ENCODE measurements around the gene PAPPA. TPM values are rescaled to one million over a fixed set of nuclear protein-coding genes. Genes with fewer than 3 reads are reported as not detected.

Gene PAPPA
- total RNA-seq, 1 donor from 2014 or later, result 219 TPM

DNA sequence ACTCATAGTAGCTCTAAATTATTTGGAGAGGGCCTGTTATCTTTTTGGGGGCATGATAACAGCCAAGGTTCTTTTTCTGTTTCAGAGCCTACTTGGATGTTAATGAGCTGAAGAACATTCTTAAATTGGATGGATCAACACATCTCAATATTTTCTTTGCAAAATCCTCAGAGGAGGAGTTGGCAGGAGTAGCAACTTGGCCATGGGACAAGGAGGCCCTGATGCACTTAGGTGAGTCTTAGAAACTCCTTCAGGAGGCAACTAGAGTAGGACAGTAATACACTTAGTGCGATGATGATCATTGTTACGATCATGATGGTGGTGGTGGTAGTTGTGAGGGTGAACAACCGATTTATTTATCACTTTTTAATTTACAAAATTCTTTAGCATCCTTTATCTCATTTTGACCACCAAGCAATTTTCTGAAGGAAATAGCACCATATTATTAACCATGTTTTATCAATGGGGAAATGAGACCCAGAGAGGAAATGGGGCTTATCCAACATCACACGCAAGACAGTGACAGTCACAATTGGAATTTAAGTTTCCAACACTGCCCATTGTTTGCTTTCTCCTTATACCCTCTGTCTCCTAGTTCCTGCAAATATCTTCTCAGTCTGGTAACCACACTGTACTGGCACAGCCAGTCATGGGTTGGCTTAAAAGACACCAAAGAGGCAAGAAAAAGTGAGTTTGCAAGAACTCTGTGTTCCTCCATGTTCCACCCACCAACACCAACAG is 54.0 kb downstream of the PAPPA start:
- Mint-ChIP-seq H3K4me3 (ENCODE audit: unreplicated experiment) (no peak overlapping the region), H3K27ac (ENCODE audit: unreplicated experiment) (peak overlapping the region; percentile 68), H3K4me1 (ENCODE audit: low read depth) (peaks cover 76% of the 10 kb centered on the region), H3K36me3 (ENCODE audit: low read depth) (peaks cover 50% of the 10 kb centered on the region), H3K27me3 (ENCODE audit: low read depth) (no peaks in the 10 kb centered on the region), H3K9me3 (ENCODE audit: low read depth) (no peaks in the 10 kb centered on the region)
- TF ChIP-seq, protein P1, sequence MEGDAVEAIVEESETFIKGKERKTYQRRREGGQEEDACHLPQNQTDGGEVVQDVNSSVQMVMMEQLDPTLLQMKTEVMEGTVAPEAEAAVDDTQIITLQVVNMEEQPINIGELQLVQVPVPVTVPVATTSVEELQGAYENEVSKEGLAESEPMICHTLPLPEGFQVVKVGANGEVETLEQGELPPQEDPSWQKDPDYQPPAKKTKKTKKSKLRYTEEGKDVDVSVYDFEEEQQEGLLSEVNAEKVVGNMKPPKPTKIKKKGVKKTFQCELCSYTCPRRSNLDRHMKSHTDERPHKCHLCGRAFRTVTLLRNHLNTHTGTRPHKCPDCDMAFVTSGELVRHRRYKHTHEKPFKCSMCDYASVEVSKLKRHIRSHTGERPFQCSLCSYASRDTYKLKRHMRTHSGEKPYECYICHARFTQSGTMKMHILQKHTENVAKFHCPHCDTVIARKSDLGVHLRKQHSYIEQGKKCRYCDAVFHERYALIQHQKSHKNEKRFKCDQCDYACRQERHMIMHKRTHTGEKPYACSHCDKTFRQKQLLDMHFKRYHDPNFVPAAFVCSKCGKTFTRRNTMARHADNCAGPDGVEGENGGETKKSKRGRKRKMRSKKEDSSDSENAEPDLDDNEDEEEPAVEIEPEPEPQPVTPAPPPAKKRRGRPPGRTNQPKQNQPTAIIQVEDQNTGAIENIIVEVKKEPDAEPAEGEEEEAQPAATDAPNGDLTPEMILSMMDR (IDR thresholded peaks at IDR 0.05), result no peak
- no peak for DNase-seq (ENCODE audit: low spot score)

DNA sequence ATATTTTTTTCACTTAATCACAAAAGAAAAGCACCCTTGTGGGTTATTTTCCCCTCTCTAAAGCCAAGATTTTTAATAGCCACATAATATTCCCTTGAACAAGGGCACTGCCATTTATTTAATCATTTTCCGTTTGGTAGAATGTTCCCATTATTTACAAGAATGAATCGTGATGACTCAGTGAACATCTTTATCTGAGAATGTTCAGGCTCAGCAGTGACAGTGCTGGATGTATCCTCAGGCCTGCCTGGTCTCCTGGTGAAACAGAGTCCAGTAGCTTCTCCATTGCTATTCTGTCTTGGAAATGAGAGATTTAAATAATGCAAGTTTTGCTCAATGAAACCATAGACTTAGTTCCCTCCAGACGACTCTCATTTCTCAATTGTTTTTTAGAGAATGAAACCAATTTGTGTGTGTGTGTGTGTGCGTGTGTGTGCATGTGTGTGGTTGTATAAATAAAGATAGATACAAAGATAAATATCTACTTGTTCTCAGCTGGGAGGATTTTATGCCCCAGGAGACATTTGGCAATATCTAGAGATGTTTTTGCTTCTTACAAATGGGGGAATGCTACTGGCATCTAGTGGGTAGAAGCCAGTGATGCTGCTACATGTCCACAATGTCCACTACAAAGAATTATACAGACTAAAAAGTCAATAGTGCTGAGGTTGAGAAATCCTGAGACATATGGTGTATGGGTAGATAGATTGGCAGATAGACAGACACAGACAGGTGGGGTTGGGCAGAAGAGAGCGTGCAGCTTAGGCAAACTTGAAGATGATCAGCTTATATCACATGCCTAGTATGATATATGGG is 55.0 kb downstream of the PAPPA start:
- Mint-ChIP-seq H3K4me3 (ENCODE audit: unreplicated experiment) (no peak overlapping the region), H3K4me1 (ENCODE audit: low read depth) (peaks cover 71% of the 10 kb centered on the region), H3K27ac (ENCODE audit: unreplicated experiment) (peak overlapping the region; percentile 68), H3K9me3 (ENCODE audit: low read depth) (no peaks in the 10 kb centered on the region), H3K27me3 (ENCODE audit: low read depth) (no peaks in the 10 kb centered on the region), H3K36me3 (ENCODE audit: low read depth) (peaks cover 46% of the 10 kb centered on the region)
- no peak for DNase-seq (ENCODE audit: low spot score)
- TF ChIP-seq, protein P1 (IDR thresholded peaks at IDR 0.05), result peak; percentile 73

DNA sequence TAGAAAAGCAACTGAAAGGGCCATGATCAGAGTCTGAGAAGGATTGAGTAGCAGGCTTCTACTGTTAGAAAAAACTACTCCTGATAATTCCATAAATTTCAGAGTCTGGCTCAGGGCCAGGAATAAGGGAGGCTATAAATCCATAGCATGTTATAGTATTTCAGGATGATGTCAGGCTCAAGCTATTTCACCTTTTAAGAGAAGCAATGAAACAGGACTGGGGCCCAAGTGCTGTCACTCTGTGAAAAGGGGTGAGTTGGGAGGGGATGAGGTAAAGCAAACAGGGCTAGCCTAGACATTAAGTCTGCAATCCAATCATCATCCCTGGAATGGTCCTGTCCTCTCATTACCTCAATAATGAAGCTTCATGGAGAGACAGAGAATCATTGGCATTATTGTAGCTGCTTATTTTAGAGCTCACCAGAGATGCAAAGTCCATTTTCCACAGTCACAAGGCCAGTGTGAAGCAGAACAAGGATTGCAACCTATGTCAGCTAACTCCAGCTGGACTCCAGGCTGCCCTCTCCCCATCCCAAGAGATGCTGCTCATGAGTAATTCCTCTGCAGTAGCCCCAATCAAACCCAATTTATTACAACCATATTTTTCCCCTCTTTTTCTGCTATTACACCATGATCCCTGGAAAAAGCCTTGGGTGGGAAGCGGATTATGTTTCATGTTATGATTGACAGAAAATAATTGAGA is 56.0 kb downstream of the PAPPA start:
- Mint-ChIP-seq H3K27me3 (ENCODE audit: low read depth) (no peaks in the 10 kb centered on the region), H3K4me1 (ENCODE audit: low read depth) (peaks cover 66% of the 10 kb centered on the region), H3K4me3 (ENCODE audit: unreplicated experiment) (no peak overlapping the region), H3K27ac (ENCODE audit: unreplicated experiment) (peak overlapping the region; percentile 68), H3K36me3 (ENCODE audit: low read depth) (peaks cover 46% of the 10 kb centered on the region), H3K9me3 (ENCODE audit: low read depth) (no peaks in the 10 kb centered on the region)
- no peak for DNase-seq (ENCODE audit: low spot score)
- TF ChIP-seq, protein P1 (IDR thresholded peaks at IDR 0.05), result no peak

DNA sequence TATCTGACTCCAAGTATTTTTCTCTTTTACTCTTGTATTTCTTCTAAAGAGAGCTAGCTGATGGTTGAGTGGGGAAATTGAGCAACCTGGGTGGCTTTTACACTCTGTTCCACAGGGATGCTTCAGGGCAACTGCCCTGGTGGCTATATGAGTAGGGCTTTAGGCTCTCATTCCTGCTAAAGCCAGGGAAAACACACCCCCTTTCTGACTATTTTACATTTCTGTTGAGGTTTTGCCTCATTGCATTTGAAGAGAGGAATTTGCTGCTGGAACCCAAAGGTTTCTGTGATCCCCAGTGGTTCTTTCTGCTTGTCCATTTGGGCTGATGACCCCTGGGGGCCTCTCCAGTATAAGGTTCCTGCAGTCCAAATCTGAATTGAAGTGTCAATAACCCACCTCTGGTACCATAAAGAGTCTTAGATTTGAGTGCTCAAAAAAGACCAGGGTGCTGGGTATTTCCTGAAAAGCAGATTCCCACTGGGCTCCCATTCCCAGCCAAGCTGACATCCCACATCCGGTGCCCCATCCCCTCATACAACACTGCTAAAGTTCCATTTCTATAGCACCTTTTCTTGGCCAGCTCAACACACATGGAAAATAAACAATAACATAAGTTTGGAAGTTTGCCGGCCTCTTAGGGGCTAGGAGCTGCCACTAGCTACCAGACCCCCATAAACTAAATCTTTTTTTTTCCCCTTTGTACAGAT is 59.5 kb downstream of the PAPPA start:
- Mint-ChIP-seq H3K4me3 (ENCODE audit: unreplicated experiment) (no peak overlapping the region), H3K4me1 (ENCODE audit: low read depth) (peaks cover 34% of the 10 kb centered on the region), H3K36me3 (ENCODE audit: low read depth) (peaks cover 55% of the 10 kb centered on the region), H3K9me3 (ENCODE audit: low read depth) (no peaks in the 10 kb centered on the region), H3K27ac (ENCODE audit: unreplicated experiment) (peak overlapping the region; percentile 53), H3K27me3 (ENCODE audit: low read depth) (no peaks in the 10 kb centered on the region)
- no peak for DNase-seq (ENCODE audit: low spot score)
- TF ChIP-seq, protein P1 (IDR thresholded peaks at IDR 0.05), result no peak
